ENCODE data around the gene SMPX.
A peak's percentile ranks its signal among the peaks of the same experiment; 100 is the strongest.

SMPX gene

GRCh38 chrX:21741869-21742701 lies 15.8 kb downstream of the SMPX start:
- no peak for DNase-seq

- DNase-seq: no peak
Observed at GRCh38 chrX:21741364-21741763, 16.6 kb downstream of the SMPX start.

DNA sequence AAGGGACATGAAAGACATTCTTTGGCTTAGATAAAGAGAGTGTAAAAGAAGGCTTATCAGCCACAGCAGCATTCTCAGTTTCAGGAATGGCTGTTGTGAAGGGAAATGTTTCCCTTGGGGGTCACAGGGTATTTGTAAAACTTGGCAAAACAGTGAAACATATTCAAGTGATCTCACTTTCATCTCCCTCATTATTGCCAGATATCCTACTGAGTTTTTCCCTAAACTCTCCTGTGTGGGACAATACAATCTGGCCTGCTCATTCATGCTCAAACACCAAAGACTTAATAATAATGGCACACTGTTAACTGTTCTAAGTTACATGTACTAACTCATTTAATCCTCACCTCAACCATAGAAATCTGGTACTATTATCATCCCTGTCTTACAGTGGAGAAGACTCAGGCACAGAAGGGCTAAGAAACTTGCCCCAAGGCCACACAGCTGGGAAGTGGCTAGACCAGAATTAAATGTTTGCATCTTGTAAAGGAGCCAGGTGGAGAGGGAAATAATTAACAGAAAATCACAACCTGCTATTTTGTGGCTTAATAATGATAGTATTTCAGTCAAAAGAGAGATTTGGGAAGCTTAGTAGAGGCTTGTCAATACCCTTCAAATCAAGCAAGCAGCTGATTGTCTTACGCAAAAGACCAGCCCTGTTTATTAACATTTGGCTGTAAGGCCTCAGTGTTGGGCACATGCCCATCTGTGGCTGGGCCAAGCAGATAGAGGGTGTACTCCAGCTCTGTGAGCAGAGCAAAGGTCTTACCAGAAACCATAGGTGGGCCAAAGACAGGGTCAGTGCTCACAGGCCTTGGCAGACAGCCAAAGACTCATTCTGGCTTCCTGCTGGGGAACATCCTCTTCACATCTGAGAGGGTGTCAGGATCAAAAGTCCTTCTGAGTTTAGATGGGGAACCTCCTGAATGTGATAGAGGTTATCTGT lies 17.3 kb downstream of the SMPX start:
- no peak for DNase-seq

DNA sequence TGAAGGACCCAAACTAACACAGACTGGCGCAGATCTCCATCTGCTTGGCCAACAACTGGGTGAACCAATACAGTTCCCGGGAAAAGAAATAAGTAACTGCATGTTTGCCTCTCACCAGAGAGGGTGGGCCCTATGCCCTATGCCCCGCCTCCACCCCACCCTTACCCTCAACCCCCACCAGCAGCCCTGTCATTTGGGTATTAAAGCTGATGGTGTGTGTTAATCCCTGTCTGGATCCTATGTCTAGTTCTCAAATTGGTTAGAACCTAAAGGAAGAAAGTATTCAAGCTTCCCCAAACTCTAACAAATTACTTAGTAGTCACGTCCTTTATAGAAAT lies 19.0 kb downstream of the SMPX start:
- no peak for DNase-seq

GRCh38 chrX:21738210-21738949 lies 19.5 kb downstream of the SMPX start:
- DNase-seq: peak; percentile 59

DNA sequence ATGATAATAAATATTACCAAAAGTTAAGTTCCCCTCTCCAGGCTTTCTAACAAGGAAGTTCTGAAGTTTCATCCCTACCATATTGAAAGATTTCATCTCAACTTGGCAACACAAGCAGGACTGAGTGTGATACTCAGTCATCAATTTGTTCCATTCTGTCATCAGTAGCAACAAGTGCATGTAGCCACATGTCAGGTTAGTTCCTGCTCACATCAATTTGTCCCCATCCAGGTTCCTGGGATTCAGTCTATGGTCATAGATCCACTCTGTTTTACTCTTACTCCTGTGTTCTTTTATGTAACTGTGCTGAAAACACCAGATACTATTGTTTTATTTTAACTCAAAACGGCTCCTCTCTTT lies 22.2 kb downstream of the SMPX start:
- no peak for DNase-seq

- DNase-seq: no peak
Observed at GRCh38 chrX:21735038-21735767, 22.7 kb downstream of the SMPX start.

- DNase-seq: no peak
Observed at GRCh38 chrX:21734175-21734574, 23.7 kb downstream of the SMPX start.

GRCh38 chrX:21733705-21734104 lies 24.2 kb downstream of the SMPX start:
- no peak for DNase-seq

GRCh38 chrX:21730026-21730425 lies 27.9 kb downstream of the SMPX start:
- no peak for DNase-seq

DNA sequence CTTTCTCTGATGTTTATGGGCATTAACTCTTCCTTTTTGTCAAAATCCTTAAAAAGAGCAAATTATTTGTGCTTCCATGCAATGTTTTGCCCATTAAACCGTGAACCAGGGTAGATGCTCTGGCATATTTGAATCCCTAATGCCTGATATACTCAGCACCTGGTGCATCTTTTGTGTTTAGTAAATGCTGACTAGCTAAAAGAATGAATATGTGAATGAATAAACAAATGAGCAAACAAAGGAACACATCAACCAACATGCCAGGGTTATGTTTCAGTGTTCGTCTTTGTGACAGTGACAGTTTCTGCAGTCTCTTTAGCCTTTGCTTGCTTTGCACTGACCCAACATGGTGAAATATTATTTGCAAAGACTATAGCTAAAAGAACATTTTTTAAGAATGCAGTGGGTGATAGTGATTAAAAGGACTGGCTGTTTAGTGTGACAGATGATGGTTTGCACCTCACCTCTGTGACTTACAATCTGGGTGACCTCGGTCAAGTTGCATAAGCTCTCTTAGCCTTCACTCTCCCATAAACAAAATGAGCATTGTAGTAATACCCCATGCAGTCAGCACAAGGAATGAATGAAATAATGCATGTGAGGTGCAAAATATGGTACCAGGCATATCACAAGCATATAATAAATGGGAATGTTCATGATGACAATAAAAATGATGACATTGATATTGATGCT lies 29.5 kb downstream of the SMPX start:
- DNase-seq: no peak

GRCh38 chrX:21725916-21726315 lies 32.0 kb downstream of the SMPX start:
- no peak for DNase-seq

- no peak for DNase-seq
Observed at GRCh38 chrX:21725496-21725895, 32.4 kb downstream of the SMPX start.

- no peak for DNase-seq
Observed at GRCh38 chrX:21723814-21724213, 34.1 kb downstream of the SMPX start.

DNA sequence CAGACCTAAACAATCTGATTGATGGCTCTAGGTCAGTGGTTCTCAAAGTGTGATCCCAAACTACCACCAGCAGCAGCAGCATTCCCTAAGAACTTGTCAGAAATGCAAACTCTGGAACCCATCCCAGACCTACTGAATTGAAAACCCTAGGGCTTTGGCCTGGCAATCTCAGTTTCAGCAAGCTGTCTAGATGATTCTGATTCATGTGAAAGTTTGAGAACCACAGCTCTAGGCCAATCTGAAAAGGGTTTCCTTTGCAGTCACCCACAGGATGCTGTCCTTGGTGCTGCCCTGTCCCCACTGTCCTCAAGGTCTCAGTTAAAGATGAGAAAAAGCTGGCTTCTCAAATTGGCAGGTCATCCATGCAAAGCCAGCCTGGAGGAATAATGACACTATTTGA lies 34.8 kb downstream of the SMPX start:
- DNase-seq: no peak

GRCh38 chrX:21721195-21721594 lies 36.7 kb downstream of the SMPX start:
- no peak for DNase-seq

DNA sequence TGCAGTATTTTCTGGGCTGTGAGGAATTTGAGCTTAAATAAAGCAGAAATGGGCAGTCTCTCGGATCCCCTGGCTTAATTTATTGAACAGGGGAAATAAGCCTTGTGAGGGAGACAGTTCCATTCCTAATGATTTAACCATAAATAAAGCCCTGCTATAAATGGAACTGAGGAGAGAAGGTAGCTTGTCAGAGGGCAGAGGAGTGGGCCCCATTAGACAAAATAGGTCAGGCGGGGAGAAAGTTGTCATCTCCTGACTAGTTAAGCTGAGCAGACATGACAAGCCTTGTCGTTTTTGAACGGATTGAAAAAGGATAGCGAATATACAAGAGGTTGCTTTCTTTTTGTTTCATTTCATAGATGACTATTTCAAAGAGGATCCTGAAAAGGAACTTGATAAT lies 39.3 kb downstream of the SMPX start:
- DNase-seq: no peak

DNA sequence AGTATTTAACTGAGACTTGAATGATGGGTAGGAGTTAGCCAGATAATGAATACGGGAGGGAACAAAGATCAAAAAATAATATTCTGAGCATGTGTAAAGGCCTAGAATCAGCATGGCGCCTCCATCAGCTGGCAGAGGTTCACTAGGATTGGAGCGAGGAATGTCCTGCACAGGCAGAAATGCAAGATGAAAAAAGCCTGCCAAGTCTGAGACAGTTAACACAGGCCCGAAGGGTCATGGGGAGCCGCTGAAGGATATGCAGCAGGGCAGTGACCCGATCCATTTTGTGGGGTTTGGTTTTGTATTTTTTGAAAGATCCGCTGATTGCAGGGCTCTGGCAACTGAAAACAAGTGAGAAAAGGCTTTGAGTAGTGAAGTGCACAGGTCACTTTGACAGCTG lies 40.1 kb downstream of the SMPX start:
- no peak for DNase-seq

DNA sequence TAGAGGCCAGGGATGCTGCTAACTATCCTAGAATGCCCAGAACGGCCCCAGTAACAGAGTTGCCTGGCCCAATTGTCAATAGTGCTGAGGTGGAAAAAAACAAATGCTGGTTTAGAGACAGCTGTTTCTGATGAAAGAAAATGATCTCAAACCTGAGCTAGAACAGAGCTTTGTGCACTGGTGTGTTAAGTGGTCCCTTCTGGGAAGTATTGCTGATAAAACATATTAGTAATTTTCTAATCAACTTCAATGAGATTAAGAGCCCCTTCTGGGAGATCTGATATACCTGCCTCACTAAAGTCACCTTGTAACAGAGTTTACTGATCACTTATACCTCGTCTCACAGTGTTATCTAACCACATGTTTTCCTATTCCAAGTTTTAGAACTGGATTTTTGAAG lies 42.1 kb downstream of the SMPX start:
- DNase-seq: no peak

- no peak for DNase-seq
Observed at GRCh38 chrX:21715337-21715736, 42.6 kb downstream of the SMPX start.

DNA sequence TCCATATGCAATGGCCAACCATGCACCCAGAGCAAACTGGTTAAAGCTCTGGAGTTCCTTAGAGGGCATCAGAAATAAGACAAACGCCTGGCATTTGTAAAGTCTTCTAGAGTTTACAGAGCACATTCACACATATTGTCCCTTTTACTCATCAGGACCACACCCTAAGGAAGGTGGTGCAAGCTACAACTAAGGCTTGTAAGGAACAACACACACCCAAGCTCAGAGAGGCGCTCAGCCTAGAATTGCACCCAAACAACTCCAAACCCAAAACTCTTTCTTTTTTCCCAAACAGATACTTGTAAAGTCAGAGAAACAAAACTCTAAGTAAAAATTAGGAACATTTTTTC lies 46.1 kb downstream of the SMPX start:
- DNase-seq: no peak

GRCh38 chrX:21711129-21711847 lies 46.6 kb downstream of the SMPX start:
- DNase-seq: no peak

All from NCI-H510A (cell line).